HEK293 (cell line): ENCODE measurements around the gene PITPNC1.

Source experiments
- TF ChIP-seq, protein P1 (sequence below): fragments of 450-650 bp; formaldehyde crosslinking; IDR thresholded peaks from 2 replicates; pipeline ENCODE4 v1.5.1; 2016; ENCODE audit warnings: missing biosample characterization, missing genetic modification characterization
- TF ChIP-seq, protein P2 (sequence below): fragments of 450-650 bp; formaldehyde crosslinking; IDR thresholded peaks from 2 replicates; pipeline ENCODE4 v1.5.1; 2017; ENCODE audit warnings: missing biosample characterization, missing genetic modification characterization
- TF ChIP-seq, protein P3 (sequence below): fragments of 450-650 bp; formaldehyde crosslinking; IDR thresholded peaks from 2 replicates; pipeline ENCODE4 v1.5.1; 2016; ENCODE audit warnings: missing biosample characterization, missing genetic modification characterization

DNA sequence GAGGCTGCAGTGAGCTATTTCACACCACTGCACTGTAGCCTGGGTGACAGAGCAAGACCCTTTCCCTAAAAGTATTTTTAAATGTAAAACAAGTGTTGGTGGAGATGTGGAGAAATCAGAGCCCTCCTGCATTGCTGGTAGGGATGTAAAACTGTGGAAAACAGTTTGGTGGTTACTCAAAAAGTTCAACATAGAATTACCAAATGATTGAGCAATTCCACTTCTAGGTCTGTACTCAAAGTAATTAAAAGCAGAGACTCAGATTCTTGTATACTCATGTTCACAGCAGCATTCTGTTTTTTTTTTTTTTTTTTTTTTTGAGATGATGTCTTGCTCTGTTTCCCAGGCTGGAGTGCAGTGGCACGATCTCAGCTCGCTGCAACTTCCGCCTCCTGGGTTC, 141.8 kb downstream of the PITPNC1 start:
- TF ChIP-seq, protein P1, sequence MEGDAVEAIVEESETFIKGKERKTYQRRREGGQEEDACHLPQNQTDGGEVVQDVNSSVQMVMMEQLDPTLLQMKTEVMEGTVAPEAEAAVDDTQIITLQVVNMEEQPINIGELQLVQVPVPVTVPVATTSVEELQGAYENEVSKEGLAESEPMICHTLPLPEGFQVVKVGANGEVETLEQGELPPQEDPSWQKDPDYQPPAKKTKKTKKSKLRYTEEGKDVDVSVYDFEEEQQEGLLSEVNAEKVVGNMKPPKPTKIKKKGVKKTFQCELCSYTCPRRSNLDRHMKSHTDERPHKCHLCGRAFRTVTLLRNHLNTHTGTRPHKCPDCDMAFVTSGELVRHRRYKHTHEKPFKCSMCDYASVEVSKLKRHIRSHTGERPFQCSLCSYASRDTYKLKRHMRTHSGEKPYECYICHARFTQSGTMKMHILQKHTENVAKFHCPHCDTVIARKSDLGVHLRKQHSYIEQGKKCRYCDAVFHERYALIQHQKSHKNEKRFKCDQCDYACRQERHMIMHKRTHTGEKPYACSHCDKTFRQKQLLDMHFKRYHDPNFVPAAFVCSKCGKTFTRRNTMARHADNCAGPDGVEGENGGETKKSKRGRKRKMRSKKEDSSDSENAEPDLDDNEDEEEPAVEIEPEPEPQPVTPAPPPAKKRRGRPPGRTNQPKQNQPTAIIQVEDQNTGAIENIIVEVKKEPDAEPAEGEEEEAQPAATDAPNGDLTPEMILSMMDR (tag by site-specific recombination), result no peak
- TF ChIP-seq, protein P2, sequence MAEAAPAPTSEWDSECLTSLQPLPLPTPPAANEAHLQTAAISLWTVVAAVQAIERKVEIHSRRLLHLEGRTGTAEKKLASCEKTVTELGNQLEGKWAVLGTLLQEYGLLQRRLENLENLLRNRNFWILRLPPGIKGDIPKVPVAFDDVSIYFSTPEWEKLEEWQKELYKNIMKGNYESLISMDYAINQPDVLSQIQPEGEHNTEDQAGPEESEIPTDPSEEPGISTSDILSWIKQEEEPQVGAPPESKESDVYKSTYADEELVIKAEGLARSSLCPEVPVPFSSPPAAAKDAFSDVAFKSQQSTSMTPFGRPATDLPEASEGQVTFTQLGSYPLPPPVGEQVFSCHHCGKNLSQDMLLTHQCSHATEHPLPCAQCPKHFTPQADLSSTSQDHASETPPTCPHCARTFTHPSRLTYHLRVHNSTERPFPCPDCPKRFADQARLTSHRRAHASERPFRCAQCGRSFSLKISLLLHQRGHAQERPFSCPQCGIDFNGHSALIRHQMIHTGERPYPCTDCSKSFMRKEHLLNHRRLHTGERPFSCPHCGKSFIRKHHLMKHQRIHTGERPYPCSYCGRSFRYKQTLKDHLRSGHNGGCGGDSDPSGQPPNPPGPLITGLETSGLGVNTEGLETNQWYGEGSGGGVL (tag by site-specific recombination), result no peak
- TF ChIP-seq, protein P3, sequence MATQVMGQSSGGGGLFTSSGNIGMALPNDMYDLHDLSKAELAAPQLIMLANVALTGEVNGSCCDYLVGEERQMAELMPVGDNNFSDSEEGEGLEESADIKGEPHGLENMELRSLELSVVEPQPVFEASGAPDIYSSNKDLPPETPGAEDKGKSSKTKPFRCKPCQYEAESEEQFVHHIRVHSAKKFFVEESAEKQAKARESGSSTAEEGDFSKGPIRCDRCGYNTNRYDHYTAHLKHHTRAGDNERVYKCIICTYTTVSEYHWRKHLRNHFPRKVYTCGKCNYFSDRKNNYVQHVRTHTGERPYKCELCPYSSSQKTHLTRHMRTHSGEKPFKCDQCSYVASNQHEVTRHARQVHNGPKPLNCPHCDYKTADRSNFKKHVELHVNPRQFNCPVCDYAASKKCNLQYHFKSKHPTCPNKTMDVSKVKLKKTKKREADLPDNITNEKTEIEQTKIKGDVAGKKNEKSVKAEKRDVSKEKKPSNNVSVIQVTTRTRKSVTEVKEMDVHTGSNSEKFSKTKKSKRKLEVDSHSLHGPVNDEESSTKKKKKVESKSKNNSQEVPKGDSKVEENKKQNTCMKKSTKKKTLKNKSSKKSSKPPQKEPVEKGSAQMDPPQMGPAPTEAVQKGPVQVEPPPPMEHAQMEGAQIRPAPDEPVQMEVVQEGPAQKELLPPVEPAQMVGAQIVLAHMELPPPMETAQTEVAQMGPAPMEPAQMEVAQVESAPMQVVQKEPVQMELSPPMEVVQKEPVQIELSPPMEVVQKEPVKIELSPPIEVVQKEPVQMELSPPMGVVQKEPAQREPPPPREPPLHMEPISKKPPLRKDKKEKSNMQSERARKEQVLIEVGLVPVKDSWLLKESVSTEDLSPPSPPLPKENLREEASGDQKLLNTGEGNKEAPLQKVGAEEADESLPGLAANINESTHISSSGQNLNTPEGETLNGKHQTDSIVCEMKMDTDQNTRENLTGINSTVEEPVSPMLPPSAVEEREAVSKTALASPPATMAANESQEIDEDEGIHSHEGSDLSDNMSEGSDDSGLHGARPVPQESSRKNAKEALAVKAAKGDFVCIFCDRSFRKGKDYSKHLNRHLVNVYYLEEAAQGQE (tag by site-specific recombination), result no peak
